ENCODE data around the gene APRT.

Gene APRT

GRCh38 chr16:88761143-88761534 lies 50.6 kb downstream of the APRT start:
- H3K4me3 ChIP-seq (ENCODE audit: low read length) = no peak overlapping the region
- H4K20me1 ChIP-seq (ENCODE audit: insufficient read depth, low read length) = no peaks in the 10 kb centered on the region
- no peaks in the 10 kb centered on the region for H3K36me3 ChIP-seq (replicated peaks; ENCODE audit: low read depth, low read length)
- H3K9ac ChIP-seq (ENCODE audit: low read length) = no peak overlapping the region
- no peaks in the 10 kb centered on the region for H3K9me3 ChIP-seq (ENCODE audit: insufficient read depth, low read length)
- TF ChIP-seq EZH2phosphoT487 (IDR thresholded peaks at IDR 0.05; ENCODE audit: low read depth) (no peak), CTCF (IDR thresholded peaks at IDR 0.05; ENCODE audit: low read depth, low read length) (no peak)
- H3K4me2 ChIP-seq (ENCODE audit: low read length) = no peak overlapping the region
- H3K27ac ChIP-seq (ENCODE audit: low read length) = no peak overlapping the region
- H3K27me3 ChIP-seq (ENCODE audit: low read depth, low read length) = no peaks in the 10 kb centered on the region
- H3K4me1 ChIP-seq (ENCODE audit: low read length) = peaks cover 22% of the 10 kb centered on the region
- no peaks in the 10 kb centered on the region for H3K79me2 ChIP-seq (ENCODE audit: low read length)
- no peak overlapping the region for H2AFZ ChIP-seq (ENCODE audit: low read depth, low read length)

- Histone ChIP-seq H3K4me3 (ENCODE audit: low read length) (no peak overlapping the region), H3K4me1 (ENCODE audit: low read length) (peaks cover 22% of the 10 kb centered on the region), H3K27ac (ENCODE audit: low read length) (no peak overlapping the region), H2AFZ (ENCODE audit: low read depth, low read length) (no peak overlapping the region), H3K27me3 (ENCODE audit: low read depth, low read length) (no peaks in the 10 kb centered on the region), H4K20me1 (ENCODE audit: insufficient read depth, low read length) (no peaks in the 10 kb centered on the region), H3K4me2 (ENCODE audit: low read length) (no peak overlapping the region), H3K79me2 (ENCODE audit: low read length) (no peaks in the 10 kb centered on the region), H3K9me3 (ENCODE audit: insufficient read depth, low read length) (no peaks in the 10 kb centered on the region), H3K36me3 (replicated peaks; ENCODE audit: low read depth, low read length) (no peaks in the 10 kb centered on the region), H3K9ac (ENCODE audit: low read length) (no peak overlapping the region)
- no peak for TF ChIP-seq EZH2phosphoT487 (IDR thresholded peaks at IDR 0.05; ENCODE audit: low read depth)
These were observed 51.1 kb downstream of the APRT start for GRCh38 chr16:88760424-88761142.

GRCh38 chr16:88759976-88760350 lies 51.8 kb downstream of the APRT start:
- Histone ChIP-seq H3K4me1 (ENCODE audit: low read length) (peaks cover 22% of the 10 kb centered on the region), H3K79me2 (ENCODE audit: low read length) (no peaks in the 10 kb centered on the region), H3K9ac (ENCODE audit: low read length) (peak overlapping the region; percentile 67), H3K4me2 (ENCODE audit: low read length) (peak overlapping the region; percentile 91), H3K36me3 (replicated peaks; ENCODE audit: low read depth, low read length) (no peaks in the 10 kb centered on the region), H3K27ac (ENCODE audit: low read length) (peak overlapping the region; percentile 39; the same call in 1 of the 2 replicates), H3K27me3 (ENCODE audit: low read depth, low read length) (no peaks in the 10 kb centered on the region), H4K20me1 (ENCODE audit: insufficient read depth, low read length) (no peaks in the 10 kb centered on the region), H3K9me3 (ENCODE audit: insufficient read depth, low read length) (no peaks in the 10 kb centered on the region), H2AFZ (ENCODE audit: low read depth, low read length) (no peak overlapping the region), H3K4me3 (ENCODE audit: low read length) (peak overlapping the region; percentile 74; the same call in 1 of the 2 replicates)
- TF ChIP-seq EZH2phosphoT487 (IDR thresholded peaks at IDR 0.05; ENCODE audit: low read depth) (no peak), CTCF (IDR thresholded peaks at IDR 0.05; ENCODE audit: low read depth, low read length) (no peak)

All from OCI-LY3 (cell line).